Liver (tissue), 3 donors: ENCODE results near the gene CEP131.

Experiments
- CTCF ChIP-seq: fragments of 150-350 bp; IDR thresholded peaks from 2 replicates; pipeline ENCODE4 v1.5.1; 2017; ENCODE audit warnings: improper control_type of control experiment, low read depth, low read length; ENCODE audit not compliant: missing input control
- EGR1 ChIP-seq, 2 donors: IDR thresholded peaks; 2 replicates each; pipeline ENCODE4 v1.6.1; 2016 to 2018; ENCODE audit warnings: antibody characterized with exemption in 2 of 2, low read depth in 2 of 2
- HNF4G ChIP-seq: IDR thresholded peaks from 2 replicates; pipeline ENCODE4 v1.6.1; 2016; ENCODE audit warnings: antibody characterized with exemption
- MAX ChIP-seq: IDR thresholded peaks from 2 replicates; pipeline ENCODE4 v1.6.1; 2016; ENCODE audit warnings: antibody characterized with exemption
- RAD21 ChIP-seq, 2 donors: IDR thresholded peaks; 2 replicates each; pipeline ENCODE4 v1.6.1; 2016; ENCODE audit warnings: antibody characterized with exemption in 2 of 2, mild to moderate bottlenecking in 2 of 2
- REST ChIP-seq: IDR thresholded peaks from 2 replicates; pipeline ENCODE4 v1.6.1; 2016; ENCODE audit warnings: antibody characterized with exemption, mild to moderate bottlenecking
- SP1 ChIP-seq: IDR thresholded peaks from 2 replicates; pipeline ENCODE4 v1.6.1; 2018; ENCODE audit warnings: antibody characterized with exemption, mild to moderate bottlenecking
- TAF1 ChIP-seq: conservative IDR thresholded peaks from 2 replicates; pipeline ENCODE4 v1.6.1; 2016; ENCODE audit warnings: antibody characterized with exemption, mild to moderate bottlenecking
- ZBTB33 ChIP-seq: IDR thresholded peaks from 2 replicates; pipeline ENCODE4 v1.6.1; 2016; ENCODE audit warnings: antibody characterized with exemption
- donor health status: healthy.
- donor health status: healthy.

- TF ChIP-seq CTCF (no peak), REST (no peak), TAF1 (no peak), RAD21 (IDR thresholded peaks at IDR 0.05) (no peak), EGR1 (IDR thresholded peaks at IDR 0.05; ENCODE audit: low read depth in 2 of 2) (no peak), HNF4G (no peak), SP1 (no peak), ZBTB33 (no peak), MAX (no peak)
Measured at GRCh38 chr17:81261096-81261495, 38.3 kb upstream of the CEP131 start.
